Ramos (cell line): Measurements from ENCODE around the gene PNPO.
"Not testable (repeated sequence)": the region's sequence is repeated elsewhere in the genome, so short reads cannot be mapped to it uniquely, and the experiment has no call there.

Experiments
- in situ Hi-C: fragments of 300-500 bp; cut with MboI; formaldehyde crosslinking; loops from one replicate; pipeline ENCODE4 v1.14.3; 2022; ENCODE audit warnings: low sequenced_read_pairs; ENCODE audit not compliant: unreplicated experiment

PNPO gene

GRCh38 chr17:47916489-47917208 is 24.7 kb upstream of the PNPO start:
- in situ Hi-C loops = no loop called here

GRCh38 chr17:47917581-47917980 is 23.8 kb upstream of the PNPO start:
- in situ Hi-C loops = no loop called here

DNA sequence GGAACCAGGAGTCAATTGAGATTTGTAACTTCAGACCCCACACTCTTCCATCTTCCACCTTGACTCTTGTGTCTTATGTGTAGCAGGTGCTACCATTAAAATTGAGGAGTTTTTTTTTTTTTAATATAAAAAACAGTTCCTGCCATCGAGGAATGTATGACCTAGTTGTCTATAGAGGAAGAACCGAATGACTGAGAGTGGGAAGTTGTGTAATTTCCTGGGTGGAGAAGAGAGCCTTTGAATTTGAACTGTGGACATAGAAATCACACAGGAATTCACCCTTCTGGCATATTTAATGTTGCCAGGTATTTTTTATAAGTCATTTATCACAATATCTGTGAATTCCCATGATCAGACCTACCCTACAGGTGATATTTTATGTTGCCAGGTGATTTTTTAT is 23.4 kb upstream of the PNPO start:
- in situ Hi-C loops = no loop called here

DNA sequence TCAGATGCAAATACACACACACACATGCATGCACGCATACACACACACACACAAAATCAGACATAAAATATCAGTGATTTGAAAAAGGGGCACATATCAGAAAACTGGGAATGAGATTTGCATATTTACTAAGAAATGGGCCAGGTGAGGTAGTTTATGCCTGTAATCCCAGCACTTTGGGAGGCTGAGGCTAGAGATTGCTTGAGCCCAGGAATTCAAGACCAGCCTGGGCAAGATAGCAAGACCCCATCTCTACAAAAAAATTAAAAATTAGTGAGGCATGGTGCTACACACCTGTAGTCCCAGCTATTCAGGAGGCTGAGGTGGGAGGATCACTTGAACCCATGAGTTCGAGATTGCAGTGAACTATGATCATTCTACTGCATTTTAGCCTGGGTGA is 22.4 kb upstream of the PNPO start:
- in situ Hi-C loops = no loop called here

GRCh38 chr17:47919889-47920288 is 21.5 kb upstream of the PNPO start:
- in situ Hi-C loops = not testable (repeated sequence)

DNA sequence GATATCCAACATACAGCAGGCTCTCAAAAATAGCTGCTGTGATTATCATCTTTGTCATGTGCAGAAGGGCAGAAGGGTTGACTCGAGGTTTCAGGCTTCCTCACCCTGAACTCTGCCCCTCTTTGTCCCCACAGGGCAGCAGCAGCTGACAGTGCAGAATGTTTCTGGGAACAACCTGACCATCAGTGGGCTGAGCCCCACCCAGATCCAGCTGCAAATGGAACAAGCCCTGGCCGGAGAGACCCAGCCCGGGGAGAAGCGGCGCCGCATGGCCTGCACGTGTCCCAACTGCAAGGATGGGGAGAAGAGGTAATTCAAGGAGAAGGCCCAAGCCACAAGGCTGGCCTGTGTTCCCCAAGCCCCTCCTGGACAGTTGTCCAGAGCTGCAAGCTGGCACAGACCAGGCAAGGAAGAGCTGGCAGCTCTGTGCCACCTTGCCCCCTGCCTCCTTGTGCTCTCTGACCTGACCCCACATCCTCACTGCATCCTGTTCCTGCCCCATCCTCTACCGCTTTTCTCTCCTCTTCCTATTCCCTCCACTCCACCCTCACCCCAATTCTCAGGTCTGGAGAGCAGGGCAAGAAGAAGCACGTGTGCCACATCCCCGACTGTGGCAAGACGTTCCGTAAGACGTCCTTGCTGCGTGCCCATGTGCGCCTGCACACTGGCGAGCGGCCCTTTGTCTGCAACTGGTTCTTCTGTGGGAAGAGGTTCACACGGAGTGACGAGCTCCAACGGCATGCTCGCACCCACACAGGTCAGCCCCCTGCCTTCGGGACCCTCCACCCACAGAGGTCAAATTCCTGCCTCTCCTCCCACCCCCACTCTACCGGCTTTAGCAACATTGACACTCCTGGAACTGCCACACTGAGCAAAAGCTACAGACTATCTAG is 16.3 kb upstream of the PNPO start:
- in situ Hi-C loops = no loop called here

- in situ Hi-C loops = no loop called here
Observed at GRCh38 chr17:47925678-47925988, 15.7 kb upstream of the PNPO start.

GRCh38 chr17:47927821-47928400 is 13.5 kb upstream of the PNPO start:
- in situ Hi-C loops = no loop called here

DNA sequence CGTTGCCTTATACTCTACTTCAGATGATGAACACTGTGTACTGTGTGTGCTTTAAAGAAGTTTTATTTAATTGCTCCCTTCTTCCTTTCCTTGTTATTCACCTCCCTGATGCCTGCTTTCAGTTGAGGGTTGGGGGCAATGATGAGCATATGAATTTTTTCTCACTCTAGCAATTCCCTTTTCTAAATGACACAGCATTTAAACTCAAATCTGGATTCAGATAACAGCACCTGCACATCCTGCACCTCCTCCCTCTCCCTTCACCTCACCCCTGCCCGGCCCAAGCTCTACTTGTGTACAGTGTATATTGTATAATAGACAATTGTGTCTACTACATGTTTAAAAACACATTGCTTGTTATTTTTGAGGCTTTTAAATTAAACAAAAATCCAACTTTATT is 13.0 kb upstream of the PNPO start:
- in situ Hi-C loops = no loop called here

DNA sequence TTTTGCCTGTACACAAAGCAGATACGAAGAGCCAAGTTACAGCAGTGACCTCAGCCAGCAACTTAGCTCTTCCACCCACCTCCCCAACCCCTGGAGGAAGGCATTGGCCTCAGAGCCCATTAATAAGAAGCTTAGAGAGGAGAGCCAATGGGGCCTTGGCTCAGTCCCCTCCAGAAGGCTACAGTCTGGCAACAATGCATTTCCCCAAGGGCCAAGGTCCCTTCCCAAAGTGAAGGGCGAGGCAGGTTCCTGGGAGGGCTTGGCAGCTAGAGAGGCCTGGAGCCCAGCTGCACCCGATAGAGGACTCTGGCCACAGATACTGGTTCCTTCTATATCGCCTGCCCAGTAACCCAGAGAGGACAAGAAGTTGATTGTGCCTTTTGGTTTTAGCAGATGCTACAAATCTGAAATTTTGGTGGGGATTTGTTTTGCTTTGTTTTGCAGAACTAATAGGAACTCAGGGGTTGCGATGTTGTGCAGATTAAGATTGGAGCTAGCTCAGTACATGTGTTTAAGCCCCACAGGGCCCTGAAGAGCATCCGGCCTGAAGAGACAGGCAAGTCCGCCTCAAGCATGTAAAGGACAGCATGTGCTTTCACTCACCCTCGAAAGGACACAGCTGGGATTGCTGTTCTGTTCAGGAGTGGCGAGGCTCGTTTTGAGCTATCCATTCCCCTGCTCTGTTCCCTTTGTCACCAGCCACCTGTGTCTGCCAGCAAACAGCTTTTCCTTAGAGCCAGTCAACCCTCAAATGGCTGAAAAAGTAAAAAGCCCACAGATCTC is 12.0 kb upstream of the PNPO start:
- in situ Hi-C loops = no loop called here

GRCh38 chr17:47931848-47932247 is 9.5 kb upstream of the PNPO start:
- in situ Hi-C loops = no loop called here

DNA sequence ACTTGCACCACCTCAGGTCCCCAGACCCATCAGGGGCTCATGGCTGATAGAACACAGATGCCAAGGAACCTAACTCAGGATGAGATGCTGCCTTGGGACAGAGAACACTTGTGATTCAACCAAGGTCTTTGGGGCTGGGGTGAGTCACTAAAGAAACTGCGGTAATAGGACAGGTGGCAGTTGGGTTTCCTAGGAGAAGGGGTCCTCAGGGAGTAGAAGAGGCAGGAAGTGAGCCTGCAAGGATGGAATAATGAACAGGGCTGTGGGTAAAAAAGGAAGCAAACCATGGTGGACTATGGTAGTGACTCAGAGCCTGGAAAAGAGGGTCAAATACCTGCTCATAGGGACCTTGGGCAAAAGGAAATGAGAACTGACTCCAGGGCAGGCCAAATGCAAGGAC is 6.5 kb upstream of the PNPO start:
- in situ Hi-C loops = no loop called here

- in situ Hi-C loops = not testable (repeated sequence)
Observed at GRCh38 chr17:47935468-47935867, 5.9 kb upstream of the PNPO start.

GRCh38 chr17:47935961-47936360 is 5.4 kb upstream of the PNPO start:
- in situ Hi-C loops = no loop called here

- in situ Hi-C loops = no loop called here
Observed at GRCh38 chr17:47937941-47938340, 3.4 kb upstream of the PNPO start.

- in situ Hi-C loops = no loop called here
Observed at GRCh38 chr17:47942096-47942510, 732 bp downstream of the PNPO start.

DNA sequence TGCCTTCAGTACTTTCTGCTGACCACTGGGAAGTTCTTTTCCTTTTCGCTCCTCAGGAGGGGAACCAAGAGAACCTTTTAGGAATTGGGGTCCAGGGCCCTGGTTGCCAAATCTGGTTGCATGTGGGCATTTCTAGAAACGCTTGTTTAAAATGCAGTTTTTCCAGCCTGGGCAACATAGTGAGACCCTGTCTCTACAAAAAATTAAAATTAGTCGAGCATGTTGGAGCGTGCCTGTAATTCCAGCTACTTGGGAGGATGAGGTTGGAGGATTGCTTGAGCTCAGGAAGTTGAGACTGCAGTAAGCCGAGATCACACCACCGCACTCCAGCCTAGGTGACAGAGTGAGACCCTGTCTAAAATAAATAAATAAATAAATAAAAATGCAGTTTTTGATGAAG is 1.2 kb downstream of the PNPO start:
- in situ Hi-C loops = no loop called here

GRCh38 chr17:47945080-47945479 is 3.7 kb downstream of the PNPO start:
- in situ Hi-C loops = no loop called here

DNA sequence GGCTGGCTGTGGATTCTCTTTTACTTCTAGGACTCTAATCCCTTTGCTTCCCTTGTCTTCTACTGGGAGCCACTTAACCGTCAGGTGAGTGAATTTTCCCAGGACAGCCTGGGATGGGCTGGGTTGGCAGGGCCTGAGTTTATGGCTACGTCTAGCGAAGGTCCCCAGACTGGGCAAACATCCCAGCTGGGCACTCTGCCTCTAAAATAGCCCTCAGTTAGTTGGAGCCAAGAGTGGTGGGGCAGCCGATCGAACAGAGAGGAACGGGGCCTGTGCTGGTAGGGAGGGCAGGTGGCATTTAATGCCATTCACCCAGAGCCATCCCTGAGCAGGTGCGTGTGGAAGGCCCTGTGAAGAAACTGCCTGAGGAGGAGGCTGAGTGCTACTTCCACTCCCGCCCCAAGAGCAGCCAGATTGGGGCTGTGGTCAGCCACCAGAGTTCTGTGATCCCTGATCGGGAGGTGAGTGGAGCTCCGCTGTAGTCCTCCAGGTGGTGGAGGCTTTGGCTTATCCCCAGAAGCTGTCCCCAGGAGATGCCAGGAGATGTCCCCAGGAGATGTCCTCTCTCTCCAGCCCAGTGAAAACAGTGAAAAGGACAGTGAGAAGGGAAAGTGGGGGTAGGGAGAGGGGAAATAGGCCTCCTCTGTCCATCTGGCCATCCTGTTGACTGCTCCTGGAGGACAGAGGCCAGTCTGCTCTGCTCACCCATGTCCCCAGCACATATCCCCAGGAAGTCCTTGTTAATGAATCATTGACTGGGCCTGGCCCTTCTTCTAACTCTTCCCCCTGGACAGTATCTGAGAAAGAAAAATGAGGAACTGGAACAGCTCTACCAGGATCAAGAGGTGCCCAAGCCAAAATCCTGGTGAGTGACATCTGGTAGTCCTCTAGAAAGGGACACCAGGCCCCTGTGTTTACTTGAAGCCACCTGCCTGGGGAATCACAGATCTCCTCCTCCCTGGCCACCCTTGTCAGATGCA is 4.4 kb downstream of the PNPO start:
- in situ Hi-C loops = no loop called here

- in situ Hi-C loops = no loop called here
Observed at GRCh38 chr17:47946516-47946915, 5.1 kb downstream of the PNPO start.
